Neural progenitor cell (in vitro differentiated cells): ENCODE data around the gene NCKAP5L. TPM values are rescaled to one million over a fixed set of nuclear protein-coding genes. Genes with fewer than 3 reads are reported as not detected.
"Not testable (repeated sequence)": the region's sequence is repeated elsewhere in the genome, so short reads cannot be mapped to it uniquely, and the experiment has no call there.

ENCODE experiments used
- DNase-seq: peaks from one replicate; pipeline ENCODE4 v3.0.0-alpha.2; 2016; ENCODE audit warnings: low spot score
- H2AFZ ChIP-seq: fragments of 200-600 bp; sonication (generic); replicated peaks from 2 replicates; pipeline ENCODE4 v1.6.1; 2016; ENCODE audit warnings: antibody characterized with exemption
- H3F3A ChIP-seq: fragments of 200-600 bp; sonication (generic); 2 replicates; pipeline ENCODE4 v1.6.1; 2016; ENCODE audit warnings: antibody characterized with exemption, low read depth
- H3K27ac ChIP-seq: fragments of 200-600 bp; sonication (generic); 2 replicates; pipeline ENCODE4 v1.5.1; 2016; ENCODE audit warnings: mild to moderate bottlenecking
- H3K27me3 ChIP-seq: fragments of 200-600 bp; sonication (generic); 2 replicates; pipeline ENCODE4 v1.6.1; 2016; ENCODE audit warnings: mild to moderate bottlenecking, moderate library complexity
- H3K36me3 ChIP-seq: fragments of 200-600 bp; sonication (generic); 2 replicates; pipeline ENCODE4 v1.5.1; 2016
- H3K4me1 ChIP-seq: fragments of 200-600 bp; sonication (generic); 2 replicates; pipeline ENCODE4 v1.6.1; 2016; ENCODE audit warnings: mixed run types
- H3K4me2 ChIP-seq: fragments of 200-600 bp; sonication (generic); 2 replicates; pipeline ENCODE4 v1.6.1; 2016
- H3K4me3 ChIP-seq: fragments of 200-600 bp; sonication (generic); 2 replicates; pipeline ENCODE4 v1.5.1; 2016
- H3K79me2 ChIP-seq: fragments of 200-600 bp; sonication (generic); 2 replicates; pipeline ENCODE4 v1.6.1; 2016; ENCODE audit warnings: low read depth
- H3K9ac ChIP-seq: fragments of 200-600 bp; sonication (generic); 2 replicates; pipeline ENCODE4 v1.6.1; 2016
- H3K9me3 ChIP-seq: fragments of 200-600 bp; sonication (generic); 2 replicates; pipeline ENCODE4 v1.5.1; 2016; ENCODE audit warnings: low read depth
- H4K20me1 ChIP-seq: fragments of 200-600 bp; sonication (generic); 2 replicates; pipeline ENCODE4 v1.6.1; 2016; ENCODE audit warnings: low read depth
- H3K27ac Mint-ChIP-seq: 3 replicates; pipeline ENCODE4 v1.8.0; 2021; ENCODE audit warnings: mixed read lengths
- H3K27me3 Mint-ChIP-seq: 2 replicates; pipeline ENCODE4 v1.8.0; 2022; ENCODE audit warnings: low read depth, mild to moderate bottlenecking, inconsistent platforms, moderate library complexity, mixed read lengths; ENCODE audit not compliant: insufficient read depth
- H3K36me3 Mint-ChIP-seq: 3 replicates; pipeline ENCODE4 v1.8.0; 2021; ENCODE audit warnings: mixed read lengths
- H3K4me1 Mint-ChIP-seq: 3 replicates; pipeline ENCODE4 v1.8.0; 2021; ENCODE audit warnings: mixed read lengths
- H3K4me3 Mint-ChIP-seq: 3 replicates; pipeline ENCODE4 v1.8.0; 2021; ENCODE audit warnings: mild to moderate bottlenecking, moderate library complexity, mixed read lengths
- H3K9me3 Mint-ChIP-seq: 3 replicates; pipeline ENCODE4 v1.8.0; 2020; ENCODE audit warnings: mixed read lengths
- CTCF ChIP-seq: fragments of 200-600 bp; sonication (generic); IDR thresholded peaks from 2 replicates; pipeline ENCODE4 v1.5.1; 2017; ENCODE audit warnings: antibody characterized with exemption, mild to moderate bottlenecking
- EZH2 ChIP-seq: fragments of 200-600 bp; sonication (generic); IDR thresholded peaks from 2 replicates; pipeline ENCODE4 v1.6.1; 2017; ENCODE audit warnings: antibody characterized with exemption, mild to moderate bottlenecking, moderate library complexity
- EZH2phosphoT487 ChIP-seq: fragments of 200-600 bp; sonication (generic); IDR thresholded peaks from 2 replicates; pipeline ENCODE4 v1.6.1; 2017; ENCODE audit warnings: antibody characterized with exemption
- total RNA-seq: library from RNA; depleted of rRNA; stranded (reverse); fragments of >200 nt; gene quantifications from 2 replicates; pipeline ENCODE4 v1.2.3, GENCODE V29; 2015; ENCODE audit warnings: low replicate concordance

The NCKAP5L gene
- total RNA-seq, 1 donor from 2014 or later = 5.6 TPM

GRCh38 chr12:49873361-49873934 lies 45.2 kb upstream of the NCKAP5L start:
- peaks cover 11% of the 10 kb centered on the region for H3F3A ChIP-seq

GRCh38 chr12:49872781-49873181 lies 44.6 kb upstream of the NCKAP5L start:
- Histone ChIP-seq H3K79me2 (no peaks in the 10 kb centered on the region), H3K27ac (no peak overlapping the region), H3K9ac (no peak overlapping the region), H3F3A (peaks cover 5% of the 10 kb centered on the region), H3K4me1 (no peaks in the 10 kb centered on the region), H3K4me3 (no peak overlapping the region), H3K36me3 (no peaks in the 10 kb centered on the region), H2AFZ (no peak overlapping the region), H3K27me3 (no peaks in the 10 kb centered on the region), H4K20me1 (no peaks in the 10 kb centered on the region), H3K9me3 (no peaks in the 10 kb centered on the region), H3K4me2 (no peak overlapping the region)
- peaks cover under 1% of the 10 kb centered on the region for H3K9me3 Mint-ChIP-seq
- H3K4me1 Mint-ChIP-seq = peaks cover 11% of the 10 kb centered on the region
- DNase-seq = no peak
- H3K4me3 Mint-ChIP-seq = no peak overlapping the region
- TF ChIP-seq EZH2phosphoT487 = no peak
- TF ChIP-seq EZH2 = no peak
- no peak for TF ChIP-seq CTCF
- no peaks in the 10 kb centered on the region for H3K36me3 Mint-ChIP-seq
- H3K27me3 Mint-ChIP-seq = peaks cover 5% of the 10 kb centered on the region
- H3K27ac Mint-ChIP-seq = no peak overlapping the region

More at GRCh38 chr12:49873361-49873934, 45.2 kb upstream of the NCKAP5L start:
- H3K36me3 ChIP-seq = no peaks in the 10 kb centered on the region
- Mint-ChIP-seq H3K27ac (no peak overlapping the region), H3K27me3 (peaks cover 12% of the 10 kb centered on the region), H3K9me3 (peaks cover 4% of the 10 kb centered on the region), H3K36me3 (no peaks in the 10 kb centered on the region), H3K4me1 (peaks cover 11% of the 10 kb centered on the region), H3K4me3 (no peak overlapping the region)
- no peak overlapping the region for H2AFZ ChIP-seq
- no peaks in the 10 kb centered on the region for H3K27me3 ChIP-seq
- TF ChIP-seq EZH2 = no peak
- no peak for TF ChIP-seq CTCF
- no peak for TF ChIP-seq EZH2phosphoT487
- H3K79me2 ChIP-seq = no peaks in the 10 kb centered on the region
- H4K20me1 ChIP-seq = no peaks in the 10 kb centered on the region
- DNase-seq = no peak
- no peak overlapping the region for H3K4me3 ChIP-seq
- H3K9me3 ChIP-seq = no peaks in the 10 kb centered on the region
- H3K27ac ChIP-seq = no peak overlapping the region
- no peak overlapping the region for H3K9ac ChIP-seq
- no peak overlapping the region for H3K4me2 ChIP-seq
- H3K4me1 ChIP-seq = no peaks in the 10 kb centered on the region

GRCh38 chr12:49872381-49872780 lies 44.2 kb upstream of the NCKAP5L start:
- no peak overlapping the region for H3K27ac ChIP-seq
- H3K36me3 Mint-ChIP-seq = no peaks in the 10 kb centered on the region
- no peaks in the 10 kb centered on the region for H3K27me3 ChIP-seq
- H3K27ac Mint-ChIP-seq = no peak overlapping the region
- no peaks in the 10 kb centered on the region for H3K9me3 ChIP-seq
- H4K20me1 ChIP-seq = no peaks in the 10 kb centered on the region
- H3K4me3 ChIP-seq = no peak overlapping the region
- no peaks in the 10 kb centered on the region for H3K79me2 ChIP-seq
- no peak for DNase-seq
- H3K4me2 ChIP-seq = no peak overlapping the region
- H3K9ac ChIP-seq = no peak overlapping the region
- H3K9me3 Mint-ChIP-seq = no peaks in the 10 kb centered on the region
- peaks cover under 1% of the 10 kb centered on the region for H3F3A ChIP-seq
- H3K4me1 Mint-ChIP-seq = peaks cover 13% of the 10 kb centered on the region
- H3K4me3 Mint-ChIP-seq = no peak overlapping the region
- H2AFZ ChIP-seq = no peak overlapping the region
- TF ChIP-seq EZH2phosphoT487 = no peak
- no peak for TF ChIP-seq CTCF
- no peak for TF ChIP-seq EZH2
- H3K4me1 ChIP-seq = no peaks in the 10 kb centered on the region
- H3K27me3 Mint-ChIP-seq = peaks cover 5% of the 10 kb centered on the region
- H3K36me3 ChIP-seq = no peaks in the 10 kb centered on the region

GRCh38 chr12:49871811-49872251 lies 43.6 kb upstream of the NCKAP5L start:
- H4K20me1 ChIP-seq, H3K9me3 Mint-ChIP-seq, H3K4me2 ChIP-seq, H3F3A ChIP-seq, H3K79me2 ChIP-seq, H3K9ac ChIP-seq, H3K36me3 ChIP-seq, H3K27me3 ChIP-seq, H3K4me3 Mint-ChIP-seq, DNase-seq, H2AFZ ChIP-seq, H3K4me3 ChIP-seq, H3K9me3 ChIP-seq, H3K27ac Mint-ChIP-seq, H3K36me3 Mint-ChIP-seq, H3K27me3 Mint-ChIP-seq, H3K27ac ChIP-seq, H3K4me1 ChIP-seq: not testable (repeated sequence)
- peaks cover 13% of the 10 kb centered on the region for H3K4me1 Mint-ChIP-seq
